Ovary (tissue), 9 donors: ENCODE measurements around the gene FNBP1. TPM values are rescaled to one million over a fixed set of nuclear protein-coding genes. Genes with fewer than 3 reads are reported as not detected.

Experiments used
- DNase-seq, 5 donors: peaks; one replicate each; pipeline ENCODE4 v3.0.0-alpha.2; 2019 to 2020
- H3K27ac ChIP-seq, 2 donors: fragments of 200-600 bp; one replicate each; pipeline versions ENCODE4 v1.5.1 to v1.8.0; 2019 to 2022
- H3K27me3 ChIP-seq: fragments of 200-600 bp; one replicate; pipeline ENCODE4 v1.8.0; 2022
- H3K36me3 ChIP-seq: fragments of 200-600 bp; sonication (generic); one replicate; pipeline ENCODE4 v1.5.1; 2019
- H3K4me1 ChIP-seq: one replicate; pipeline ENCODE4 v1.8.1; 2013; ENCODE audit warnings: mild to moderate bottlenecking, moderate library complexity; ENCODE audit not compliant: insufficient read depth
- H3K4me3 ChIP-seq: fragments of 200-600 bp; sonication (generic); one replicate; pipeline ENCODE4 v1.5.1; 2017
- H3K9me3 ChIP-seq, 2 donors: fragments of 200-600 bp in 1 of 2; sonication (generic) in 1 of 2; one replicate each; pipeline versions ENCODE4 v1.5.1 to v1.8.1; 2013 to 2019; ENCODE audit warnings: mild to moderate bottlenecking in 1 of 2, moderate library complexity in 1 of 2
- CTCF ChIP-seq, 3 donors: fragments of 450-650 bp in 2 of 3; fragments of 200-600 bp in 1 of 3; IDR thresholded peaks; one replicate each; pipeline versions ENCODE4 v1.5.1 to v1.8.0; 2016 to 2022; ENCODE audit warnings: antibody characterized with exemption in 3 of 3, mild to moderate bottlenecking in 1 of 3
- EP300 ChIP-seq: sonication (generic); formaldehyde crosslinking; IDR thresholded peaks from one replicate; pipeline ENCODE4 v1.6.1; 2017; ENCODE audit warnings: antibody characterized with exemption
- POLR2A ChIP-seq: fragments of 450-650 bp; IDR thresholded peaks from one replicate; pipeline ENCODE4 v1.6.1; 2017; ENCODE audit warnings: antibody characterized with exemption, mild to moderate bottlenecking, moderate library complexity
- WGBS, 3 donors: extraction: QIAGEN DNeasy Blood & Tissue Kit in 1 of 3; methylation state at CpG; one replicate each; pipeline versions ENCODE4 v1.1.5 to v1.1.7; 2013 to 2017; 5-methylcytosine and 5-hydroxymethylcytosine counted together
- intact Hi-C, 4 donors: fragments of 100-400 bp; cut with DNase I; formaldehyde crosslinking; loops; one replicate each; pipeline versions ENCODE4 v1.11.0 to v1.15.1; 2022 to 2023
- polyA plus RNA-seq, 2 donors: library from polyadenylated mRNA; stranded (reverse); fragments of 200-250 nt in 1 of 2; fragments of 350-450 nt in 1 of 2; fragmentation: Illumina TruSeq in 1 of 2; extraction: RNeasy Lipid Tissue Mini Kit (QIAGEN cat#74804) in 1 of 2; gene quantifications; one replicate each; pipeline ENCODE4 v1.2.3, GENCODE V29; 2013 to 2014
- total RNA-seq, 7 donors: library from RNA; depleted of rRNA in 2 of 7; stranded (reverse); fragments of >200 nt in 2 of 7; fragmentation: NEBNext Ultra II Directional in 3 of 7; extraction: Animal tissue kit (Norgen Biotek cat#: 25700) in 3 of 7; gene quantifications; one replicate each; pipeline versions ENCODE4 v1.1.0 to v1.2.4, GENCODE V29; 2016 to 2023
- donor health status: DM: no; HTN: no; CAD: no; lungs with moderate emphysema.
- donor health status: DM: no; HTN: no; CAD: no.
- donor health status: Bipolar disorder and iron deficiency.
- donor health status: DM: yes; HTN: yes; CAD: no.
- donor health status: DM: no; HTN: no; CAD: no.
- donor health status: DM: yes; HTN: yes; CAD: no.

FNBP1 gene
- total and polyA plus RNA-seq, 9 donors = 18.0 to 61.5 (median 49.0) TPM

- WGBS, 3 donors = 61 to 63% (median 61%) methylated on average over 11 of the region's 11 CpGs
- H3K36me3 ChIP-seq = no peaks in the 10 kb centered on the region
Measured at GRCh38 chr9:129864991-129865647, 177.9 kb downstream of the FNBP1 start.

GRCh38 chr9:129863059-129863690, 179.8 kb downstream of the FNBP1 start:
- H3K27ac ChIP-seq = no peak overlapping the region
- 58 to 59% (median 59%) methylated on average over 14 of the region's 14 CpGs for WGBS, 3 donors
- H3K9me3 ChIP-seq = no peaks in the 10 kb centered on the region
- H3K27me3 ChIP-seq = no peaks in the 10 kb centered on the region
- intact Hi-C loops = no loop called here
- no peak overlapping the region for H3K4me3 ChIP-seq
- TF ChIP-seq EP300 (no peak), POLR2A (no peak), CTCF (IDR thresholded peaks at IDR 0.05) (no peak)
- H3K4me1 ChIP-seq = no peaks in the 10 kb centered on the region
- DNase-seq = no peak
- no peaks in the 10 kb centered on the region for H3K36me3 ChIP-seq

More at GRCh38 chr9:129864991-129865647, 177.9 kb downstream of the FNBP1 start:
- no peaks in the 10 kb centered on the region for H3K4me1 ChIP-seq
- no peak overlapping the region for H3K4me3 ChIP-seq
- H3K27me3 ChIP-seq = no peaks in the 10 kb centered on the region
- DNase-seq = no peak
- no peak overlapping the region for H3K27ac ChIP-seq
- intact Hi-C loops = no loop called here
- TF ChIP-seq EP300 (no peak), POLR2A (no peak), CTCF (IDR thresholded peaks at IDR 0.05) (no peak)
- no peaks in the 10 kb centered on the region for H3K9me3 ChIP-seq

DNA sequence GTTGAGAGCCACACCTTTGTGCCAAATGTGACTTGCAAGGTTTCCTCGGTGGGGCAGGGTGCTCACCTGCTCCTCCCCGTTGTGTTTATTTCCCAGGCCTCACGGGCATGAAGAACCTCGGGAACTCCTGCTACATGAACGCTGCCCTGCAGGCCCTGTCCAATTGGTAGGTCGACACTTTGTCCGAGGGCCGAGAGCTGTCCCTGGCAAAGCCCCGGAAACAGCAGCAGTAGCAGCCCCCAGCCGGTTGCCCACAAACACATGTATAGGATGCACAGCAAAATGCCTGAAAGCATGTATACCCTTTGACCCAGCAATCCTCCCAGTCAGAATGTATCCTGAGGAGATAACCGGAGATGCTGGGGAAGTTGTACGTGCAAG, 181.6 kb downstream of the FNBP1 start:
- 77 to 81% (median 78%) methylated on average over 12 of the region's 12 CpGs for WGBS, 3 donors
- intact Hi-C loops = no loop called here
- H3K36me3 ChIP-seq = no peaks in the 10 kb centered on the region
- TF ChIP-seq CTCF (IDR thresholded peaks at IDR 0.05) = no peak
- no peak for TF ChIP-seq EP300
- no peak for TF ChIP-seq POLR2A
- H3K9me3 ChIP-seq = no peaks in the 10 kb centered on the region
- H3K27ac ChIP-seq = no peak overlapping the region
- no peak overlapping the region for H3K4me3 ChIP-seq
- H3K4me1 ChIP-seq = no peaks in the 10 kb centered on the region
- no peak for DNase-seq
- H3K27me3 ChIP-seq = no peaks in the 10 kb centered on the region

DNA sequence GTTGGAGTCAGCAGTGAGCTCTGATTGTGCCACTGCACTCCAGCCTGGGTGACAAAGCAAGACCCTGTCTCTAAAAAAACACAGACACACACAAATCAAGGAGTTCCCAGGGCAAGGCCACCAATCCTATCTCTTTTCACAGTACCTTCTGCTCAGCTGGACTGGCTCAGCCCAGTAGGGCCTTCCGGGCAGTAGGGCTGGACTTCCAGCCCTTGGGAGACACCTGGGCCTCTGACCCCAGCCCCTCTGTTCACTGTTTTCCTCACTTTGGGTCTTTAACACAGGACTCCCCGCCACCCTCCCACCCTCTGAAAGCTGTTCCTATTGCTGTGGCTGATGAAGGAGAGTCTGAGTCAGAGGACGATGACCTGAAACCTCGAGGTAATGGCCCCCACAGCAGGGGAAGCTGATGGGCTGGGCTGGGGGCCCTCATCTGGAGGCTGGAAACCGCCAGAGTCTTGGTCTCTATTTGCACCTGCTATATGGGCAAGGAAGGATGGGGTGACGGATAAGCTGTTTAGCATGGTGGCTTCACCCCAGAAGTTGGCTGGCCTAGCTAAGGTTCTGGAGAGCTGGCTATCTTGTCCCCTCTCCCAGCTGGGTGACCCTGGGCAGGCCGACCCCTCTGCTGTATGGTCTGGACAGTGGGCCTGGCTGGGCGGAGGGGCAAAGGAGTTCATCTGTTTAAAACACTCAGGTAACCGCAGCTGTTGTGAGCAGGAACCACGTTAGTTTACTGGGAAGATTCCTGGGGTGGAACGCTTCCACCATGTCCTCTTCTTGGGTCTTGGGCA, 182.1 kb downstream of the FNBP1 start:
- no peak for DNase-seq
- no peaks in the 10 kb centered on the region for H3K4me1 ChIP-seq
- H3K27ac ChIP-seq = no peak overlapping the region
- intact Hi-C loops = no loop called here
- H3K4me3 ChIP-seq = no peak overlapping the region
- no peaks in the 10 kb centered on the region for H3K27me3 ChIP-seq
- 73 to 76% (median 76%) methylated on average over 11 of the region's 11 CpGs for WGBS, 3 donors
- no peaks in the 10 kb centered on the region for H3K9me3 ChIP-seq
- TF ChIP-seq POLR2A = no peak
- TF ChIP-seq CTCF (IDR thresholded peaks at IDR 0.05) = no peak
- TF ChIP-seq EP300 = no peak
- H3K36me3 ChIP-seq = no peaks in the 10 kb centered on the region
